Small intestine (tissue), 7 donors: ENCODE data around the gene KCTD6. TPM values are rescaled to one million over a fixed set of nuclear protein-coding genes. Genes with fewer than 3 reads are reported as not detected.
"Not testable (repeated sequence)": the region's sequence is repeated elsewhere in the genome, so short reads cannot be mapped to it uniquely, and the experiment has no call there.

Experiments used
- DNase-seq, 2 donors: peaks; one replicate each; pipeline versions ENCODE4 v3.0.0 to v3.0.0-alpha.2; 2013
- FAIRE-seq: peaks from 2 replicates; lab custom pipeline; 2012; peaks lifted over from hg19 to GRCh38; lab: Jason Lieb, UNC
- H3K27ac ChIP-seq, 3 donors: one replicate each; pipeline ENCODE4 v1.5.1; 2013; ENCODE audit warnings: low read length in 2 of 3, mild to moderate bottlenecking in 2 of 3, control low read depth in 1 of 3, inconsistent platforms in 1 of 3, low read depth in 1 of 3, moderate library complexity in 1 of 3
- H3K27me3 ChIP-seq, 3 donors: one replicate each; pipeline ENCODE4 v1.6.1; 2013; ENCODE audit warnings: low read length in 3 of 3, inconsistent platforms in 1 of 3; ENCODE audit not compliant: control insufficient read depth in 3 of 3, insufficient read depth in 3 of 3
- H3K36me3 ChIP-seq, 3 donors: one replicate each; pipeline ENCODE4 v1.6.1; 2013; ENCODE audit warnings: low read length in 3 of 3, inconsistent platforms in 1 of 3, low read depth in 1 of 3, mild to moderate bottlenecking in 1 of 3, moderate library complexity in 1 of 3; ENCODE audit not compliant: control insufficient read depth in 3 of 3, insufficient read depth in 2 of 3
- H3K4me1 ChIP-seq, 3 donors: one replicate each; pipeline ENCODE4 v1.6.1; 2013; ENCODE audit warnings: low read length in 2 of 3, inconsistent platforms in 1 of 3, low read depth in 1 of 3, mild to moderate bottlenecking in 1 of 3, moderate library complexity in 1 of 3; ENCODE audit not compliant: control insufficient read depth in 3 of 3, insufficient read depth in 2 of 3
- H3K4me3 ChIP-seq, 3 donors: one replicate each; pipeline ENCODE4 v1.5.1; 2013; ENCODE audit warnings: low read length in 3 of 3, control low read depth in 1 of 3, inconsistent platforms in 1 of 3, low read depth in 1 of 3, mild to moderate bottlenecking in 1 of 3, moderate library complexity in 1 of 3
- H3K9me3 ChIP-seq, 2 donors: one replicate each; pipeline ENCODE4 v1.6.1; 2013; ENCODE audit warnings: low read depth in 1 of 2, low read length in 1 of 2; ENCODE audit not compliant: control insufficient read depth in 2 of 2, insufficient read depth in 1 of 2
- WGBS, 3 donors: extraction: QIAGEN DNeasy Blood & Tissue Kit; methylation state at CpG; one replicate each; pipeline ENCODE4 v1.1.7; 2013; 5-methylcytosine and 5-hydroxymethylcytosine counted together
- polyA plus RNA-seq, 4 donors: library from polyadenylated mRNA; stranded (reverse) in 3 of 4; unstranded in 1 of 4; fragments of 200-250 nt in 3 of 4; fragments of 120-200 nt in 1 of 4; gene quantifications; one replicate each; pipeline versions ENCODE4 v1.2.1 to v1.2.3, GENCODE V29; 2013
- donor health status: healthy with polysubstance abuse.
- donor health status: control.
- donor health status: control.
- donor health status: Bipolar disorder and iron deficiency.
- donor health status: healthy.

Gene KCTD6
- polyA plus RNA-seq, 4 donors: 2.4 to 22.6 (median 4.7) TPM

DNA sequence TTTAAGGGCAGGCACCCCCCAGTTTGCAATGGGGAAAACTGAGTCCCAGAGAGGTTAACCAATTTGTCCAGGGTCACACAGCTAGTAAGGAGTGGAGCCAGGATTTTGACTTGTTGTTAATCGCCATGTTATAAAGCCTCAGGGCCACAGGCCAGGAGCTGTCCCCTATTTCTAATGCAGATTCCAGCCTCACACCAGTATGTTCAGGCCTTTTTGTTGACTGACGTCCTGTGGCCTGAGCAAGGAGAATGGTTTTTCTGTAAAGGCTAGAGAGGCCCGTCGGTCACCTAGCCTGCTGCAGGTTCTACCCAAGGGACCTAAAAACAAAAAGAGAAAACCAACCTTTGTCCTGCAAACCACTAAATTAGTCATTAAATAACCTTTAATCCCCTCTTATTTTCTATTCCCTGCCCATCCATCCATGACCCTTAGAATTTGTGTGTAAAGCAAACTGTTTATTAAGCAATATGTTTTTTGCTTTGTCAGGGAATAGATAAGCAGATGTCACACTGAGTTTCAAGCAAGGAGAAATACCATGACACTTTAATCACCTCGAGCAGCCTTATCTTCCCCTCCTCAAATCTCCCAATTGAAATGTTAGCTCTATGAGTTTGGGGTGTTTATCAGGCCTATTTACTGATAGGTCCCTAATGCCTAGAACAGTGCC is 31.0 kb downstream of the KCTD6 start:
- WGBS, 3 donors: 71 to 83% (median 74%) methylated on average over 5 of the region's 5 CpGs
- peaks cover 0 to 5% of the 10 kb centered on the region in 2 donors for H3K9me3 ChIP-seq
- H3K27me3 ChIP-seq: no peaks in the 10 kb centered on the region
- H3K4me1 ChIP-seq: peaks cover 0 to 62% (median 0%) of the 10 kb centered on the region in 3 donors
- DNase-seq (peak; percentile 17 to 60), FAIRE-seq (no peak)
- H3K4me3 ChIP-seq: no peak overlapping the region
- peaks cover 5 to 74% (median 16%) of the 10 kb centered on the region in 3 donors for H3K36me3 ChIP-seq
- peak overlapping the region in 1 of 3 donors; percentile 88 for H3K27ac ChIP-seq

DNA sequence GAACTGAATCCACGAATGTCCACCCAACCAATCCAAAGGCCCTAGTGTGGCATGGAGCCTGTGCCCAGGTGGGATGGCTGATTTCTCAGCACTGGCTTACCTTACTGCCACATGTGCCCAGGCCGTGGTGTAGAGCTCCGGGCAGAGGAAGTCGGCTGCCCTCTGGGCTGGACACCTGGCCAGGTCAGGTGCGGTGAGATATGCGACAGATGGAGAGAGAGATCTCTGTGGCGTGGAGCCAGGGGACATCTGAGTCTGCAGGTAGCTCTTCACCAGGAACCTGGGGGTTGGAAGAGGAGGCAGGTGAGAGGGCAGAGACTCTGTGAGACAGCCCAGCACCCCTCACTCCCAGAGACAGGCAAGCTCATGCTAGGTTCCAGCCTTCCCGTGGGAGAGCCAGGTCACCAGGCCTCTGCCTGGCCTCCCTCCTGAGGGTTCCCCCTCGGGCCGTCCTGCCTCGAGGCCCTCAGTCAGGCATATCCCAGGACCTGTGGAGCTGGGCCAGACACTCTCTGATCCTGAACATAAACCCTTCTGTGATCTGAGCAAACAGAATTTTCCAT is 32.5 kb downstream of the KCTD6 start:
- Histone ChIP-seq H3K36me3 (peaks cover 5 to 76% (median 16%) of the 10 kb centered on the region in 3 donors), H3K4me3 (no peak overlapping the region), H3K9me3 (peaks cover 0 to 5% of the 10 kb centered on the region in 2 donors), H3K27ac (no peak overlapping the region), H3K4me1 (peaks cover 0 to 48% (median 0%) of the 10 kb centered on the region in 3 donors), H3K27me3 (no peaks in the 10 kb centered on the region)
- FAIRE-seq: no peak
- DNase-seq: no peak
- WGBS, 3 donors: 91 to 93% (median 91%) methylated on average over 11 of the region's 11 CpGs

DNA sequence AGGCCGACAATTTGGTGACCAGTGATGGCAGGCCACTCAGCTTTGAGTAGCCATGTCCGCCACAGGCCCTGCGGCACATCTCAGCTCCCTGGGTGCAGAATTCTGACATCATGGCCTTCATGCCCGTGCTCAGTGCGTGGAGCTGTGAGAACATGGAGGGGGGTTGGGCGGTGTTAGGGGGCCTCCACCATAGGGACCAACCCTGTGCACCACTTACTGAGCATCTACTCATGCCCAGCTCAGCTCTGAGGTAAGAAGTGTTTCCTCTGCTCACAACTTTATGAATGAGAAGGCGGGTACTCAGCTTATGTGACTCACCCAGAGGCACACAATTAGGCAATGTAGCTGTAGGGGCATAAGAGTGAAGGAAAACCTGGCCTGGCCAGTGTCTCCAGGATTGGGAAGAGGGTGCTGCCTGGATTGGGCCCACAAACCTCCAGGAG is 34.6 kb downstream of the KCTD6 start:
- H3K9me3 ChIP-seq: peaks cover 0 to 5% of the 10 kb centered on the region in 2 donors
- H3K4me1 ChIP-seq: peaks cover 0 to 29% (median 0%) of the 10 kb centered on the region in 3 donors
- H3K27me3 ChIP-seq: no peaks in the 10 kb centered on the region
- peaks cover 5 to 78% (median 19%) of the 10 kb centered on the region in 3 donors for H3K36me3 ChIP-seq
- WGBS, 3 donors: 79 to 80% (median 80%) methylated on average over 7 of the region's 7 CpGs
- H3K27ac ChIP-seq: no peak overlapping the region
- FAIRE-seq (no peak), DNase-seq (peak in 1 of 2 donors; percentile 18)
- H3K4me3 ChIP-seq: no peak overlapping the region

DNA sequence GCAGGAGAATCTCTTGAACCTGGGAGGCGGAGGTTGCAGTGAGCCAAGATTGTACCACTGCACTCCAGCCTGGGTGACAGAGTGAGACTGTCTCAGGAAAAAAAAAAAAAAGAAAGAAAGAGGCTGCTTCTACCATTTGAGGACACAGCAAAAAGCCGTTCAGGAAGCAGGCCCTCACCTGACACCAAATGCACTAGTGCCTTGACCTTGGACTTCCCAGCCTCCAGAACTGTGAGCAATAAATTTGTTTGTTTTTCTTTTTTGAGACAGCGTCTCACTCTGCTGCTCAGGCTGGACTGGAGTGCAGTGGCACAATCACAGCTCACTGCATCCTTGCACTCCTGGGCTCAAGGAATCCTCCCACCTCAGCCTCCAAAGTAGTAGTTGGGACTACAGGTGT is 35.5 kb downstream of the KCTD6 start:
- not testable (repeated sequence) for H3K4me3 ChIP-seq, DNase-seq, H3K27ac ChIP-seq, H3K9me3 ChIP-seq, FAIRE-seq, H3K27me3 ChIP-seq
- Histone ChIP-seq H3K36me3 (peaks cover under 1 to 75% (median 16%) of the 10 kb centered on the region in 3 donors), H3K4me1 (peaks cover 0 to 25% (median 0%) of the 10 kb centered on the region in 3 donors)
- WGBS, 3 donors: 81 to 89% (median 82%) methylated on average over 3 of the region's 3 CpGs

DNA sequence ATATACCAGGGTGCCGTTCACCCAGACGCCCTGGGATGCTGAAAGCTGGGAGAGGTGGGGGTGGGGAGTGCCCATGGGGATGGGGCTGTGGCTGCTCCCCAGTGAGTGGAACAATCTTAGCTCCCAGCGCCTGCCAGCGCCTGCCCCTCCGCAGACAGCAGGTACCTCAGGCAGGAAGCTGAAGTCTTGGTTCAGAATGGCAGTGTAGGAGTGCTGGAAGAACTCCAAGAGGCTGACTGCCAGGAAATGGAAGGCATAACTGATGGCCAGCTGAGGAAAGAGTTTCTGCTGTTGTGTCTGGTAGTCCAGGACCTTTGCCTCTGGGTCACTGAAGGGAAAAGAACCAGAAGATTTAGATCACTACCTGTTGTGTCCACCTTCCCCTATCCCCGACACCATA is 36.7 kb downstream of the KCTD6 start:
- DNase-seq (no peak), FAIRE-seq (no peak)
- Histone ChIP-seq H3K27me3 (no peaks in the 10 kb centered on the region), H3K4me1 (peaks cover 0 to 27% (median 0%) of the 10 kb centered on the region in 3 donors), H3K36me3 (peaks cover 0 to 79% (median 13%) of the 10 kb centered on the region in 3 donors), H3K4me3 (no peak overlapping the region), H3K27ac (no peak overlapping the region), H3K9me3 (peaks cover 0 to 5% of the 10 kb centered on the region in 2 donors)
- 45 to 51% (median 48%) methylated on average over 6 of the region's 6 CpGs for WGBS, 3 donors

DNA sequence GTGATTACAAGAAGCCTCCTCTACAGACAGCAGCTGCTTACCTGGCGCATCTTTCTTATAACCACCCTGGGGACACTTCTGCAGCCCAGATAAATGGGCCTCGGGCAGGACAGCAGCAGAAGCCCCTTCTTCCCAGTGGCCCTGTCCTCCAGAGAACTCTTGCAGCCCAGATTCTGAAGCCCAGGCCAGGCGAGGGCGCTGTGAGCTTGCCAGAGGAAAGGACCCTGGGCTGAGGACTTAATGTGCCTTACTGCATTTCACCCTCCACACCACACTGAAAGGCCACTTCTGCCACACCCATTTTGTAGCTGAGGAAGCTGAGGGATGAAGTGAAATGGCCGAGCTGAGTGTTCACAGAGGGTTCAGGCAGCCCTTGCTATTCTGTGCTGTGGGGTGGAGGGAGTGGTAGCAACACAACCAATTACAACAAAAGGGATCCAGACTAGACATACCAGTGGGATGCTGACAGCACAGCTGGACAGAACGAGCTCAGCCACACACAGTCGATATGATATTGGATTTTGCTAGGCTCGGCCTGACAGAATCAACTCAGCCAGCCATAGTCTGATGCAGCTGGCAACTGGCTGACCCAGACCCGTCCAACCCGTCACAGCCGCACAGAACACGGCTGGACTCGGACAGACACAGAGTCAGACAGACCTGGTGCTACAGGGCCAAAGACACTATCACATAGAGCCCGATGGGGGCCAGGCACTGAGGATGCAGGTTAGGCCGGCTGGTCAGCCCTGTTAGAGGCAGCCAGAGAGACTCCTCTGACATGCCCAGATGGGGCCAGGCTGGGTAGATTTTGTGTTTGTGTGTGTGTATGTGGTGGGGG is 37.8 kb downstream of the KCTD6 start:
- peaks cover 0 to 79% (median 15%) of the 10 kb centered on the region in 3 donors for H3K36me3 ChIP-seq
- H3K27ac ChIP-seq: no peak overlapping the region
- H3K9me3 ChIP-seq: peaks cover 0 to 5% of the 10 kb centered on the region in 2 donors
- no peaks in the 10 kb centered on the region for H3K27me3 ChIP-seq
- H3K4me1 ChIP-seq: peaks cover 0 to 28% (median 0%) of the 10 kb centered on the region in 3 donors
- FAIRE-seq (no peak), DNase-seq (peak in 1 of 2 donors; percentile 40)
- 82 to 84% (median 83%) methylated on average over 15 of the region's 15 CpGs for WGBS, 3 donors
- no peak overlapping the region for H3K4me3 ChIP-seq

DNA sequence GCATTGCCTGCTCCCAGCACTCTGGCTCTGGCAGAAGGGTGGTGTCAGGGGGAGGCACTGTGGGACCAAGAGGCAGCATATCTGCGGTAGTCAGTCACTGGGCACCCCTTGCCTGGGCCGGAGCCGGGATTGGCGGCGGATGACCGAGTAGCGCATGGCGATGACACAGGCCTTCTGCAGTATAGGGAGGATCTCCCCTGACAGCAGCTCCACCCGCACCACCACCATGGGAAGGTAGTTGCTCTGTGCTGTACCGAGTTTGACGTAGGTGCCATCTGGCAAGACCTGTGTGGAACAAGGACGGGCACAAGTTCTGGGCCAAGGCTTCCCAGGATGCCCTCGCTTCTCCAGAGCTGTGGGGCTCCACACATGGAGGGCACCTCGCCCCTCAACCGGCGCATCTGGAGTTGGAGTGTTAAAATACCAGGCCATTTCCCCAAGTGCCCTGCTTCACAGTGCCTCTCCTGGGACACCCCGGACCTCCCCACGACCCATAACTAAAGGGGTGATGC is 38.5 kb downstream of the KCTD6 start:
- WGBS, 3 donors: 90 to 92% (median 91%) methylated on average over 18 of the region's 18 CpGs
- peaks cover under 1 to 34% (median 4%) of the 10 kb centered on the region in 3 donors for H3K4me1 ChIP-seq
- no peak overlapping the region for H3K4me3 ChIP-seq
- no peak overlapping the region for H3K27ac ChIP-seq
- H3K9me3 ChIP-seq: peaks cover 0 to 6% of the 10 kb centered on the region in 2 donors
- no peak for FAIRE-seq
- H3K27me3 ChIP-seq: no peaks in the 10 kb centered on the region
- peaks cover 0 to 83% (median 15%) of the 10 kb centered on the region in 3 donors for H3K36me3 ChIP-seq
- DNase-seq: no peak

DNA sequence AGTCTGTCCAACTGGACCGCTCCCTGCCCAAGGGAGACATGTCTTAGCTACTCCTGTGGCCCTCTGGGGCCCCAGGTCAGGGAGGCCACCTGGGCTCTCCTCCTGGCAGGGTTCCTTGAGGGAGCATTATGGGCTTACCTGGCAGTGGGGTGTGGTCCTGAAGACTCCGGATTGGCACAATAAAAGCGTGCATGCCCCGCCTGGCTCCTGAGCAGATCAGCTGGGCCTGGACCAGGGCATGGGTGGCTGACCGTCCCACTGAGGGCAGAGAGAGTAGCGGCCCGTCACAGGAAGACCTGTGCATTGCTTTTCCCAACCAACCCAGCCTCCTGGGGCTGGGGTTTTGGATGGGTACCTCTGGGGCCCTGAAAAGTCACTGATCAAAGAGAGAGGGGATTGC is 39.7 kb downstream of the KCTD6 start:
- no peak overlapping the region for H3K4me3 ChIP-seq
- FAIRE-seq (no peak), DNase-seq (no peak)
- 65 to 85% (median 77%) methylated on average over 7 of the region's 7 CpGs for WGBS, 3 donors
- peaks cover 0 to 72% (median 13%) of the 10 kb centered on the region in 3 donors for H3K36me3 ChIP-seq
- H3K27ac ChIP-seq: no peak overlapping the region
- peaks cover 0 to 9% of the 10 kb centered on the region in 2 donors for H3K9me3 ChIP-seq
- H3K4me1 ChIP-seq: peaks cover 5 to 42% (median 6%) of the 10 kb centered on the region in 3 donors
- H3K27me3 ChIP-seq: no peaks in the 10 kb centered on the region
